Nephron (organoid): ENCODE data around the gene ARHGDIB.

Experiments
- H3K27ac Mint-ChIP-seq, 3 experiments: 2 replicates each; pipeline ENCODE4 v1.8.0; 2020; ENCODE audit warnings: mixed read lengths in 3 of 3, mild to moderate bottlenecking in 2 of 3, moderate library complexity in 1 of 3
- H3K27me3 Mint-ChIP-seq: 2 replicates; pipeline ENCODE4 v1.8.0; 2021; ENCODE audit warnings: low read depth, mild to moderate bottlenecking, moderate library complexity, mixed read lengths
- H3K36me3 Mint-ChIP-seq: 2 replicates; pipeline ENCODE4 v1.8.0; 2020; ENCODE audit warnings: low read depth, mixed read lengths
- H3K4me1 Mint-ChIP-seq: 2 replicates; pipeline ENCODE4 v1.8.0; 2020; ENCODE audit warnings: mixed read lengths
- H3K4me3 Mint-ChIP-seq, 3 experiments: 2 replicates each; pipeline ENCODE4 v1.8.0; 2020; ENCODE audit warnings: mild to moderate bottlenecking in 3 of 3, mixed read lengths in 3 of 3, moderate library complexity in 2 of 3
- H3K9me3 Mint-ChIP-seq: 2 replicates; pipeline ENCODE4 v1.8.0; 2020; ENCODE audit warnings: mixed read lengths
- TF ChIP-seq, protein P1 (sequence below), 3 experiments: fragments of 200-600 bp; sonication (generic); IDR thresholded peaks; one replicate each; pipeline ENCODE4 v1.5.0; 2021; ENCODE audit warnings: antibody characterized with exemption in 3 of 3; ENCODE audit not compliant: unreplicated experiment in 3 of 3

Gene ARHGDIB

DNA sequence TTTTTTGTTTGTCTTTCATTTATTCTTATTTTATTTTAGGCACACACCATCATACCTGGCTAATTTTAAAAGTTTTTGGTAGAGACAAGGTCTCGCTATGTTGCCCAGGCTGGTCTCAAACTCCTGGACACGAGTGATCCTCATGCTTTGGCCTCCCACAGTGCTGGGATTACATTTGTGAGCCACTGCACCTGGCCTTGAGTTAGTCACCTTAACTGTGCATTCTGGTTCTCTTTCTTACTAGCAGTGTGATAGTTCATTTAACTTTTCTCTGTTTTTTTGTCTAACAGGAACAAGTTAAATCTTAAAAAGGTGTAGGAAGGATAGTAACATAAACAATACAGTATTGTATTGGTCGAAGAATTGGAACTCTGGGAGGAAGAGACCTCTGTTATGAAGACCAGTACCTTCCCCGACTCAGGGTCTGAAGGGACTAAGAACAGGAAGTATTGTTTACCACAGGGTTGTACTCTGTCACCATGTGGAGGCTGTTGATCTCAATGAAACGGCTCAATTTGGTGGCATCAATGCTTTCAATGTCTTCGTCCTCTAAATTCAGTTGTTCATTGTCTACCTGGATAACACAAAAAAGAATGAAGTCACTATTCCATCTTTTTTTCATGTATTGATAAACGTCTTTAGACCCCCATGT, 40.8 kb downstream of the ARHGDIB start:
- Mint-ChIP-seq H3K4me1 (peaks cover 2% of the 10 kb centered on the region), H3K4me3 (no peak overlapping the region), H3K27ac (no peak overlapping the region), H3K36me3 (no peaks in the 10 kb centered on the region), H3K27me3 (no peaks in the 10 kb centered on the region), H3K9me3 (no peaks in the 10 kb centered on the region)
- TF ChIP-seq, protein P1, sequence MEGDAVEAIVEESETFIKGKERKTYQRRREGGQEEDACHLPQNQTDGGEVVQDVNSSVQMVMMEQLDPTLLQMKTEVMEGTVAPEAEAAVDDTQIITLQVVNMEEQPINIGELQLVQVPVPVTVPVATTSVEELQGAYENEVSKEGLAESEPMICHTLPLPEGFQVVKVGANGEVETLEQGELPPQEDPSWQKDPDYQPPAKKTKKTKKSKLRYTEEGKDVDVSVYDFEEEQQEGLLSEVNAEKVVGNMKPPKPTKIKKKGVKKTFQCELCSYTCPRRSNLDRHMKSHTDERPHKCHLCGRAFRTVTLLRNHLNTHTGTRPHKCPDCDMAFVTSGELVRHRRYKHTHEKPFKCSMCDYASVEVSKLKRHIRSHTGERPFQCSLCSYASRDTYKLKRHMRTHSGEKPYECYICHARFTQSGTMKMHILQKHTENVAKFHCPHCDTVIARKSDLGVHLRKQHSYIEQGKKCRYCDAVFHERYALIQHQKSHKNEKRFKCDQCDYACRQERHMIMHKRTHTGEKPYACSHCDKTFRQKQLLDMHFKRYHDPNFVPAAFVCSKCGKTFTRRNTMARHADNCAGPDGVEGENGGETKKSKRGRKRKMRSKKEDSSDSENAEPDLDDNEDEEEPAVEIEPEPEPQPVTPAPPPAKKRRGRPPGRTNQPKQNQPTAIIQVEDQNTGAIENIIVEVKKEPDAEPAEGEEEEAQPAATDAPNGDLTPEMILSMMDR (IDR thresholded peaks at IDR 0.05; ENCODE audit: unreplicated experiment in 3 of 3), result no peak

DNA sequence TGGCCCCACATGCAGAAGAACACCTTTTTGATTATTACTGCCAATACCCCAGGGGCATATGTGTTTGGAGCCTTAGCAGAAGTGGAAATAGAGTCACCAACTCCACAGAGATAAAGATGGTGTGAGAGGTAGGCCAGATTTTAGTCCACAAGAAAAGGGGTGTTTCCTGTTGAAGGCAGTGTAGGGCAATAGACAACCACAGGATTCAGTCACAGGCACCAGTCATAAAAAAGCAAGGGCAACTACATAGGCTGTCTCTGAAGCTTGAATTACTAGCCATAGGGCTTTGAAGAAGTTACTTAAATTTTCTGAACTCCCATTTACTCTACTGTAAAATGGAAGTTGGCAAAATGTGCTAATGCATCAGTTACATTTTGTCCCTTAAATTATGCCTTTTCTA, 41.9 kb downstream of the ARHGDIB start:
- H3K9me3 Mint-ChIP-seq, result no peaks in the 10 kb centered on the region
- TF ChIP-seq, protein P1 (IDR thresholded peaks at IDR 0.05; ENCODE audit: unreplicated experiment in 3 of 3), result no peak
- H3K4me3 Mint-ChIP-seq, result no peak overlapping the region
- no peaks in the 10 kb centered on the region for H3K36me3 Mint-ChIP-seq
- no peaks in the 10 kb centered on the region for H3K27me3 Mint-ChIP-seq
- H3K4me1 Mint-ChIP-seq, result peaks cover 10% of the 10 kb centered on the region
- no peak overlapping the region for H3K27ac Mint-ChIP-seq

GRCh38 chr12:14915736-14916135, 45.7 kb downstream of the ARHGDIB start:
- Mint-ChIP-seq H3K9me3 (no peaks in the 10 kb centered on the region), H3K27me3 (no peaks in the 10 kb centered on the region), H3K36me3 (no peaks in the 10 kb centered on the region), H3K4me3 (no peak overlapping the region), H3K4me1 (peaks cover 25% of the 10 kb centered on the region), H3K27ac (peak overlapping the region; percentile 76 to 81 (median 76))
- TF ChIP-seq, protein P1 (IDR thresholded peaks at IDR 0.05; ENCODE audit: unreplicated experiment in 3 of 3), result no peak

DNA sequence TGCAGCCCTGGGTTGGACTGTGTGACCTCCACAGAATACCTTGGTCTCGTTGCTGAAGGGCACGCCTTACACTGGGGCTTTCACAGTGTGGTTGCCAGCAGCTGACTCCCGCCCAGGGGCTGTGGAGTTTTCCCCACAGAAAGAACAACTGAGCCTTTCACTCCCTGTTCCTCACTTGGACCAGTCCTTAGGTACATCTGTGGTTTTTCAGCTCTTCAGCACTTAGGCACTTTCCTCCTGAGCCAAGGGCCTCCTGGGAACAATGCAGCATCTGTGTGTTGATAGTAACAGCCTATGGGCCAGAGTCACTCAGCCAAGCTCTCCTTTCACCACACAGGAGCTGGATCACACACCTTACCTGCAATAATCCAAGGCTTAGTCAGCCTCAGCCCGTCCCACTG, 48.0 kb downstream of the ARHGDIB start:
- H3K36me3 Mint-ChIP-seq, result no peaks in the 10 kb centered on the region
- TF ChIP-seq, protein P1 (IDR thresholded peaks at IDR 0.05; ENCODE audit: unreplicated experiment in 3 of 3), result no peak
- H3K4me1 Mint-ChIP-seq, result peaks cover 25% of the 10 kb centered on the region
- H3K9me3 Mint-ChIP-seq, result peaks cover 1% of the 10 kb centered on the region
- no peaks in the 10 kb centered on the region for H3K27me3 Mint-ChIP-seq
- H3K4me3 Mint-ChIP-seq, result no peak overlapping the region
- peak overlapping the region; percentile 76 to 81 (median 80) for H3K27ac Mint-ChIP-seq

DNA sequence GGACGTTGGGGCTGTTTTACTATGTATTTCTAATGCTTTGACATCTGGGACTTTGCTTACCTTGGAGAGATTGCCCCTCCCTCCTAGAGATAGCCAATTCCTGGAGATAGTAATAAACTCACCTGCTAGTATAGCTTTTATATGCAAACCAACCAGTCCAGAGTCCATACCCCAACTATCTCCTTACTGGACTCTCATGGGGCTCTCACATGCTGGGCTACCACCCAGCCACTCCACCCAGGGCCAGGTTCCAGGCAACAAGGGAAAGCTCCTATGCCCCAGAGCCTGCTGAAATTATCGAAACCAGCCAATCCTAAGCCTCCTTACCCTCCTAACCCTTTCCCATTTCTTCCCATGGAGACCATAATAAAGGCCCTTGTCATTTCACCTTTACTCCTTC, 50.3 kb downstream of the ARHGDIB start:
- Mint-ChIP-seq H3K27ac (no peak overlapping the region), H3K27me3 (no peaks in the 10 kb centered on the region), H3K9me3 (peaks cover 4% of the 10 kb centered on the region), H3K36me3 (no peaks in the 10 kb centered on the region), H3K4me1 (peaks cover 25% of the 10 kb centered on the region), H3K4me3 (no peak overlapping the region)
- TF ChIP-seq, protein P1 (IDR thresholded peaks at IDR 0.05; ENCODE audit: unreplicated experiment in 3 of 3), result no peak
